GM21717 (cell line): ENCODE results near the gene ARHGAP33.

Source experiments
- ATAC-seq: cut with Tn5 transposase; IDR thresholded peaks from one replicate; pipeline ENCODE4 v1.9.1; 2021; ENCODE audit warnings: mild to moderate bottlenecking, moderate library complexity; ENCODE audit not compliant: unreplicated experiment

The ARHGAP33 gene

DNA sequence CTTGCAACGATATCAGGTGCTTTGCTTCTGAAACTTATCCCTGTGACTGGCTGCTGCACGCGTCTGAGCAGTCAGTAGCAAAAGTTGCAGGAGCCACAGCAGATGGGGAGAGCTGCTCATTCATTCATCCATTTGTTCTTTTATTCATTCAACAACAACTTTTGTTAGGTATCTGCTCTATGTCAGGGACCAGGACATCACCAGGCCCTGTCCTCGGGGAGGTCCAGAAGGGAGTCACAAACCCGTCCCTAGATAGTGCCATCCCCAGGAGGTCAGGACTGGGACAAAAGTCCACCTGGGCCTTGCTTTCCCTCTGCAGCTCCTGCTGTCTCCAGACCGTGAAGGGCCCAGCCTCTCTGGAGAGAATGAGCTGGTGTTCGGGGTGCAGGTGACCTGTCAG lies 2.6 kb downstream of the ARHGAP33 start:
- ATAC-seq: no peak

GRCh38 chr19:35779033-35779432 lies 3.7 kb downstream of the ARHGAP33 start:
- ATAC-seq: no peak

DNA sequence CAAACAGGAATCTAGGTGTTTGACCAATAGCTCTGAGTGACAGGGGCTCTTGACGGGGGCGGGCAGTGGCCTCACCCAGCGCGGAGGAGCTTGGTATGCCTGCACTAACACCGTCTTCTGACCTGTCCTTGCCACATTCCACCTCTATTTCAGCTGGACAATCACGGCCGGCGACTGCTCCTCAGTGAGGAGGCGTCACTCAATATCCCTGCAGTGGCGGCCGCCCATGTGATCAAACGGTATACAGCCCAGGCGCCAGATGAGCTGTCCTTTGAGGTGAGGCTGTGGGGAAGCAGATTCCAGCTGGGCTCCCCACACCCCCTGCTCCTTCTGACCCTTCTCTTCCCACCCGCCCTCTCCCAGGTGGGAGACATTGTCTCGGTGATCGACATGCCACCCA lies 4.7 kb downstream of the ARHGAP33 start:
- no peak for ATAC-seq

GRCh38 chr19:35780717-35781116 lies 5.4 kb downstream of the ARHGAP33 start:
- ATAC-seq: no peak

- no peak for ATAC-seq
Measured at GRCh38 chr19:35781650-35782049, 6.3 kb downstream of the ARHGAP33 start.

DNA sequence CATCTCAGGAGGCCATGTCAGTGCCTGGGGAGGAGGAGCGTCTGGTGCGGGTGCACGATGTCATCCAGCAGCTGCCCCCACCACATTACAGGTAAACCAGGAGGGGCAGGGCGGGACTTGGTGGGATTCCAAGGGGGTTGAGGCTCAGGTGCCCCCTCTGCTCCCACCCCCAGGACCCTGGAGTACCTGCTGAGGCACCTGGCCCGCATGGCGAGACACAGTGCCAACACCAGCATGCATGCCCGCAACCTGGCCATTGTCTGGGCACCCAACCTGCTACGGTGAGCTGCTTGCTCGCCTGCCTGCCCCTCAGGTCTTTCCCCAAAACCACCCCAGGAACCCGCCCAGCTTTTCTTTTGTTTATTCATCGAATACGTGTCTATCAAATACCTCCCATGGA lies 7.2 kb downstream of the ARHGAP33 start:
- ATAC-seq: no peak

- no peak for ATAC-seq
Measured at GRCh38 chr19:35783469-35784434, 8.4 kb downstream of the ARHGAP33 start.

- no peak for ATAC-seq
Measured at GRCh38 chr19:35784503-35785338, 9.4 kb downstream of the ARHGAP33 start.

DNA sequence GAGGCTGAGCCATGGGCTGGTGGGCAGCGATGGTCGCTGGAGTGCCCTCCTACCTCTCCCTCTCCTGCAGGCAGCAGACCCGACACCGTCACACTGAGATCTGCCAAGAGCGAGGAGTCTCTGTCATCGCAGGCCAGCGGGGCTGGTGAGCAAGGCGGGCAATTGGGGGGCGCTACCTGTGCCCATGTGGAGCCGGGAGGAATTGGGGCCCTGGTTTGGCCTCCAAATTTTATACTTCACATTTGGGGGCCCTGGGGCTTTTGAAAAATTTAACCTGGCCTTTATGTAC lies 9.9 kb downstream of the ARHGAP33 start:
- ATAC-seq: no peak

DNA sequence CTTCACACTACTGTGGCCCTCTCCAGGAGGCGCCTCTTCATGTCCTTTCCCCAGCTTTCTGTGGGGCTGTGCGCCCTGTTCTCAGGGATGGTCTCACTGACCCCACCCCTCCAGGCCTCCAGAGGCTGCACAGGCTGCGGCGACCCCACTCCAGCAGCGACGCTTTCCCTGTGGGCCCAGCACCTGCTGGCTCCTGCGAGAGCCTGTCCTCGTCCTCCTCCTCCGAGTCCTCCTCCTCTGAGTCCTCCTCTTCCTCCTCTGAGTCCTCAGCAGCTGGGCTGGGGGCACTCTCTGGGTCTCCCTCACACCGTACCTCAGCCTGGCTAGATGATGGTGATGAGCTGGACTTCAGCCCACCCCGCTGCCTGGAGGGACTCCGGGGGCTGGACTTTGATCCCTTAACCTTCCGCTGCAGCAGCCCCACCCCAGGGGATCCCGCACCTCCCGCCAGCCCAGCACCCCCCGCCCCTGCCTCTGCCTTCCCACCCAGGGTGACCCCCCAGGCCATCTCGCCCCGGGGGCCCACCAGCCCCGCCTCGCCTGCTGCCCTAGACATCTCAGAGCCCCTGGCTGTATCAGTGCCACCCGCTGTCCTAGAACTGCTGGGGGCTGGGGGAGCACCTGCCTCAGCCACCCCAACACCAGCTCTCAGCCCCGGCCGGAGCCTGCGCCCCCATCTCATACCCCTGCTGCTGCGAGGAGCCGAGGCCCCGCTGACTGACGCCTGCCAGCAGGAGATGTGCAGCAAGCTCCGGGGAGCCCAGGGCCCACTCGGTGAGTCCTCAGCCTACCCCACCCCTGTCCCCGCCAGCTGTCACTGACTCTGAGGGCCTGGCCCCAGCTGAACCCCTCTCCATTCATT lies 11.2 kb downstream of the ARHGAP33 start:
- no peak for ATAC-seq

DNA sequence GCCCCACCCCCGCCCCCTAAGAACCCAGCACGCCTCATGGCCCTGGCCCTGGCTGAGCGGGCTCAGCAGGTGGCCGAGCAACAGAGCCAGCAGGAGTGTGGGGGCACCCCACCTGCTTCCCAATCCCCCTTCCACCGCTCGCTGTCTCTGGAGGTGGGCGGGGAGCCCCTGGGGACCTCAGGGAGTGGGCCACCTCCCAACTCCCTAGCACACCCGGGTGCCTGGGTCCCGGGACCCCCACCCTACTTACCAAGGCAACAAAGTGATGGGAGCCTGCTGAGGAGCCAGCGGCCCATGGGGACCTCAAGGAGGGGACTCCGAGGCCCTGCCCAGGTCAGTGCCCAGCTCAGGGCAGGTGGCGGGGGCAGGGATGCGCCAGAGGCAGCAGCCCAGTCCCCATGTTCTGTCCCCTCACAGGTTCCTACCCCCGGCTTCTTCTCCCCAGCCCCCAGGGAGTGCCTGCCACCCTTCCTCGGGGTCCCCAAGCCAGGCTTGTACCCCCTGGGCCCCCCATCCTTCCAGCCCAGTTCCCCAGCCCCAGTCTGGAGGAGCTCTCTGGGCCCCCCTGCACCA lies 11.9 kb downstream of the ARHGAP33 start:
- ATAC-seq: no peak

- no peak for ATAC-seq
Measured at GRCh38 chr19:35788205-35788960, 13.0 kb downstream of the ARHGAP33 start.

DNA sequence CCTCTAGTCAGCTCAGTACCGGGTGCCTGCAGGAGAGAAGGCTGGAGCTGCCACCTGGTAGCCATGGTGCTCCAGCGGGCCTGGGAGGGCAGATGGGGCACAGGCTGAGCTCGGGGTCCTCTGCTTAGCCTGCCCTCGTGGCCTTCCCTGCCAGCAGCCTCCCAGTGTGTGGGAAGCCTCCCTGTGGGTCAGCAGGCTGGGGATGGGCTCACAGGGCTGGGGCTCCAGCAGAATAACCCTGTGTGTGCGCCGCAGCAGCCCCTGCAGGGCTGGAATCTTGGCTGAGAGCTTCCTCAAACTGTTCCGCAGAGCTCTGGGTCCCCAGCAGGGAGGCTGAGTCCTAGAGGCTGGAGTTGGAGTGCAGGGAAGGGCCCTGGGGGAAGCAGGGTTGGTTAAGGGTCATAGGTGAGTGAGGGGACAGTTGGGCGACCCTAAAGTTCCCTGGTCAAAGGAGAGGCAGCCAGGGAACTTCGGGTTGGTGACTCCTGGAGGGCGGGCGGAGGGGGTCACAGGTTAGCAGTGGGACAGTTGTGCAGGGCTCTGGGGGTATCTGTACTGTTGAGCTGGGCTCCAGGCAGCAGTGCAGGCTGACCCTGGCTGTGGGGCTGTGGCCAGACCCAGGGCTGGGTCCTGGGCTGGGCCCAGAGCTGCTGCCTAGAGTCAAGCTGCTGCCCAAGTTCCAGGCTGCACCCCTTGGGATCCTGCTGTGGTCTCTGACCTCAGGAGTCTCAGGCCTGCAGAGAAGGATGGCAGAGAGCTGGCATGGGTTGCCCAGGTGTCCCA lies 14.0 kb downstream of the ARHGAP33 start:
- ATAC-seq: no peak

GRCh38 chr19:35789978-35790944 lies 14.9 kb downstream of the ARHGAP33 start:
- no peak for ATAC-seq

GRCh38 chr19:35790981-35791813 lies 15.8 kb downstream of the ARHGAP33 start:
- ATAC-seq: no peak

GRCh38 chr19:35791814-35792279 lies 16.5 kb downstream of the ARHGAP33 start:
- ATAC-seq: no peak

DNA sequence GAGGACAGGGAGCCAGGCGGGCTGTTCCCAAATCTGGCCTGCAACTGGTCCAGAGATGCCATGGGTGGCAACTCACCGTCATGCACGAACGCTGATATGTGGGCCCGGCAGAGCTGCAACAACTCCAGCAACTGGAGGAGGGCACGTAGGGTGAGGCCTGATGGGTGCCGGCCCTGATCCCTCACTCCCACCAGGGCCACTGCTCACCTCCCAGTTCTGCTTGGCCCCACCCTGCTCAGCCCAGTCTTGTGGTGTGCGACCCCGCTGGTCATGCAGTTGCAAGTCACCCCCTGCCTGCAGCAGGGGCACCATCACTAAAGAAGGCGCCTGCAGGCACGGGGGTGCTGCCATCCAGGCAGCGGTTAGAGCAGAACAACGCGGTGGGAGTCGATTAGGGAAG lies 16.9 kb downstream of the ARHGAP33 start:
- ATAC-seq: no peak
